ENCODE results near the gene ESPNL.

Gene ESPNL

DNA sequence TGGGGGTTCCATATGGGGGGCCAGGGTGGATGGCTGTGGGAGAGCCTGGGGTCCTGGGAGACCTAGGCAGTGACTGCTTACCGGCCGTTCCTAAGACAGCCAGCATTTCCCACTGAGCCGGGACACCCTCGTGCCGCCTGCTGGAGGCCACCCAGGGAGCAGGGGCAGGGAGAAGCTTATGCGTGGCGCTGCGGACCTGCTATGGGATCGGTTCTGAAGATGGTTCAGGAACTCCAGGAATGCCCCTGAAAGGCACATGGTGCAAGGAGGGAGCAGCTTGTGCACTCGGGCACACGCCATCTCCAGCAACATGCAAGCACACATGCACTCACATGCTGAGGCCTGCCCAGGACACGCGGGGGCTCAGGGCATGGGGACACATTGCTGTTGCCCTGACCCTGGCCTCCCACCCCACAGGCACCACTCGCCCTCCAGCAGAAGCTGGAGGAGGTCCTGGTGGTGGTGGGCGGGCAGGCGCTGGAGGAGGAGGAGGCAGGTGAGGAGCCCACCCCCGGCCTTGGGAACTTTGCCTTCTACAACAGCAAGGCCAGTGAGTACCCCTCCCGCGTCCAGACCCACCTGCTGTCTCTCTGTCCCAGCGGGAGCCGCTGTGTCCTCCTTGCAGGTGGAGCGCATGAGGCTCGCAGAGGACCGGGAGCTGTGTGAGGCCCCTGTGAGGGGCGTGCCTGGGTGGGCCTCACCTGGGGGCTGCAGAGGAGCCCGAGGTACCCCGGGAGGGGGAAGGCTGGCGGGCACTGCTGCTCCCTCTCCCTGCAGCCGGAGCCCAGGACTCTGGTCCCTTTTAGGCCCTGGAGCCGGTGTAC, 42.5 kb downstream of the ESPNL start:
- H3K4me3 ChIP-seq = peak overlapping the region in 1 of 2 donors; percentile 6
- no peaks in the 10 kb centered on the region for H3K27me3 ChIP-seq
- H3K4me1 ChIP-seq = peaks cover 0 to 66% (median 56%) of the 10 kb centered on the region in 4 donors
- TF ChIP-seq CTCF (IDR thresholded peaks at IDR 0.05) = no peak
- intact Hi-C loops (cut with DNase I; ENCODE audit: low total_unique reads) = no loop called here
- peak overlapping the region; percentile 60 to 73 for H3K27ac ChIP-seq
- peaks cover 8 to 16% (median 8%) of the 10 kb centered on the region in 3 donors for H3K36me3 ChIP-seq
- H3K9me3 ChIP-seq = no peaks in the 10 kb centered on the region
- DNase-seq = no peak

GRCh38 chr2:238143239-238143951, 43.3 kb downstream of the ESPNL start:
- no peaks in the 10 kb centered on the region for H3K9me3 ChIP-seq
- H3K27ac ChIP-seq = peak overlapping the region; percentile 60 to 73
- H3K27me3 ChIP-seq = no peaks in the 10 kb centered on the region
- peaks cover 0 to 58% (median 48%) of the 10 kb centered on the region in 4 donors for H3K4me1 ChIP-seq
- H3K36me3 ChIP-seq = peaks cover 8 to 24% (median 10%) of the 10 kb centered on the region in 3 donors
- intact Hi-C loops (cut with DNase I; ENCODE audit: low total_unique reads) = no loop called here
- peak; percentile 48 to 89 for DNase-seq
- TF ChIP-seq CTCF (IDR thresholded peaks at IDR 0.05) = no peak
- H3K4me3 ChIP-seq = peak overlapping the region in 1 of 2 donors; percentile 10

GRCh38 chr2:238144262-238144661, 44.1 kb downstream of the ESPNL start:
- no peaks in the 10 kb centered on the region for H3K9me3 ChIP-seq
- peaks cover 0 to 49% (median 41%) of the 10 kb centered on the region in 4 donors for H3K4me1 ChIP-seq
- DNase-seq = no peak
- H3K27me3 ChIP-seq = no peaks in the 10 kb centered on the region
- peaks cover 8 to 33% (median 17%) of the 10 kb centered on the region in 3 donors for H3K36me3 ChIP-seq
- intact Hi-C loops (cut with DNase I; ENCODE audit: low total_unique reads) = no loop called here
- no peak for TF ChIP-seq CTCF (IDR thresholded peaks at IDR 0.05)
- peak overlapping the region; percentile 60 to 73 for H3K27ac ChIP-seq
- H3K4me3 ChIP-seq = no peak overlapping the region

DNA sequence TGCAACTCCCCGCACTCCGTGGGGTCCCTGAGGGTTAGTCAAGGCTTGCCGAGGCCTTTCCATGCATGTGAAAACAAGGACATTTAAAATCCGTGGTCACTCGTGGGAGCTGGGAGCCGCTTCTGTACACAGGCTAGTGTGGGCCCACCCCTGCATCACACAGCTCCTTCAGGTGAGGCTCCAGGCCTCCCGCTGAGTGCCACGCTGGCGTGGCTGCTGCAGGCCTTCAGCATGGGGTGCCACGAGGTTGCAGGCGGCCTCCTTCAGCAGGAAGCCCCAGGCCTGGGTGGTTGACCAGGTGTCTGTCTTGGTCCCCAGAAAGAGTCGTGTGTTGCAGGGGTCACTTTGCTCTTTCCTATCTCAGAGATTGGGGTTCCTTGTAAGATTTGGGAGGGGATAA, 44.9 kb downstream of the ESPNL start:
- Histone ChIP-seq H3K27ac (peak overlapping the region; percentile 60 to 73), H3K9me3 (no peaks in the 10 kb centered on the region), H3K36me3 (peaks cover 8 to 38% (median 17%) of the 10 kb centered on the region in 3 donors), H3K4me3 (no peak overlapping the region), H3K4me1 (peaks cover 0 to 42% (median 33%) of the 10 kb centered on the region in 4 donors), H3K27me3 (no peaks in the 10 kb centered on the region)
- no peak for TF ChIP-seq CTCF (IDR thresholded peaks at IDR 0.05)
- no peak for DNase-seq
- intact Hi-C loops (cut with DNase I; ENCODE audit: low total_unique reads) = no loop called here

DNA sequence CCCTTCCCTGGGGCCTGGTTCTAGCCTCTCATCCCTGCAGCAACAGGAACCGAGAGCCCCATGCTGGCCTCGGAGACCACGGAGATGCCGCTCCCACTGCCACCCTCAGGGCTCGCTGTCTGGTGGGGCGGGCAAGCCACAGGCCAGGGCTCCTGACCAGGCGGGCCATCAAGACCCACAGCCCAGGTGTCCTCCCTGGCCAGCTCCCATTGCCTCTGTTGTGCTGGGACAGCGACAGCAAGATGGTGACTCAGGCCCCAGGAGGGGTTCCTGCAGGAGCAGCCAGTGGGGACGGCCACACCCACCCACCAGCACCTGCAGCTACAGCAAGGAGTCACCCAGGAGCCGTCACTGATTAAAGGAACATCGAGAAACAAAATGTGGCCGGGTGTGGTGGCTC, 45.7 kb downstream of the ESPNL start:
- H3K27ac ChIP-seq = no peak overlapping the region
- no peak overlapping the region for H3K4me3 ChIP-seq
- peaks cover 6 to 40% (median 14%) of the 10 kb centered on the region in 3 donors for H3K36me3 ChIP-seq
- no peak for DNase-seq
- peaks cover 0 to 34% (median 29%) of the 10 kb centered on the region in 4 donors for H3K4me1 ChIP-seq
- intact Hi-C loops (cut with DNase I; ENCODE audit: low total_unique reads) = no loop called here
- TF ChIP-seq CTCF (IDR thresholded peaks at IDR 0.05) = no peak
- H3K27me3 ChIP-seq = no peaks in the 10 kb centered on the region
- H3K9me3 ChIP-seq = no peaks in the 10 kb centered on the region
